ENCODE measurements around the gene ARMC2. TPM values are rescaled to one million over a fixed set of nuclear protein-coding genes. Genes with fewer than 3 reads are reported as not detected.

ARMC2 gene
- total RNA-seq, 4 donors from 2014 or later: 3.1 to 11.1 (median 5.7) TPM

DNA sequence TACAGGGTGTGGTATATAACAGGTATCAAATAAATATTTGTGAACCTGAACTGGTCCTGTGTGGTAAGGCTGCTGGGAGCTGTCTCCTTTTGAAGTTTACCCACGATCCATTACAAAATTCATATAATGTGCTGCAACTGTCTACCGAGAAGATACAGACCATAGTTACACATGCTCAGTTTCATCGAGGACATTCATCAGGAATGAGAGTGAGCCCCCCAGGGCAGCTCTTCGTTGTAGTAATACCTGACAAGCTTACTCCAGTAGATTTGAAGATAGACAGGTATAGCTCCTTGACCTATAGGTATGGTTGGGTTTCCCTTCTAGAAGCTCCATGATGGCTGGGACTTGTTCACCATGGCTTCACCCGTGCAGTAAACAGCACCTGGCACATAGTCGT lies 25.7 kb downstream of the ARMC2 start:
- Histone ChIP-seq H3K27me3 (no peaks in the 10 kb centered on the region), H3K4me1 (peaks cover 0 to 58% (median 18%) of the 10 kb centered on the region in 4 donors), H3K36me3 (peaks cover 0 to 17% (median 0%) of the 10 kb centered on the region in 3 donors), H3K9me3 (no peaks in the 10 kb centered on the region), H3K27ac (peak overlapping the region in 3 of 4 donors; percentile 57 to 92 (median 83)), H3K4me3 (no peak overlapping the region)
- 90 to 92% methylated on average over 6 of the region's 6 CpGs for WGBS, 2 donors
- TF ChIP-seq, protein P1, sequence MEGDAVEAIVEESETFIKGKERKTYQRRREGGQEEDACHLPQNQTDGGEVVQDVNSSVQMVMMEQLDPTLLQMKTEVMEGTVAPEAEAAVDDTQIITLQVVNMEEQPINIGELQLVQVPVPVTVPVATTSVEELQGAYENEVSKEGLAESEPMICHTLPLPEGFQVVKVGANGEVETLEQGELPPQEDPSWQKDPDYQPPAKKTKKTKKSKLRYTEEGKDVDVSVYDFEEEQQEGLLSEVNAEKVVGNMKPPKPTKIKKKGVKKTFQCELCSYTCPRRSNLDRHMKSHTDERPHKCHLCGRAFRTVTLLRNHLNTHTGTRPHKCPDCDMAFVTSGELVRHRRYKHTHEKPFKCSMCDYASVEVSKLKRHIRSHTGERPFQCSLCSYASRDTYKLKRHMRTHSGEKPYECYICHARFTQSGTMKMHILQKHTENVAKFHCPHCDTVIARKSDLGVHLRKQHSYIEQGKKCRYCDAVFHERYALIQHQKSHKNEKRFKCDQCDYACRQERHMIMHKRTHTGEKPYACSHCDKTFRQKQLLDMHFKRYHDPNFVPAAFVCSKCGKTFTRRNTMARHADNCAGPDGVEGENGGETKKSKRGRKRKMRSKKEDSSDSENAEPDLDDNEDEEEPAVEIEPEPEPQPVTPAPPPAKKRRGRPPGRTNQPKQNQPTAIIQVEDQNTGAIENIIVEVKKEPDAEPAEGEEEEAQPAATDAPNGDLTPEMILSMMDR (IDR thresholded peaks at IDR 0.05): no peak
- no peak for TF ChIP-seq POLR2A (IDR thresholded peaks at IDR 0.05)
- TF ChIP-seq EP300 (IDR thresholded peaks at IDR 0.05): no peak
- no peak for DNase-seq (ENCODE audit: low spot score in 2 of 2)

DNA sequence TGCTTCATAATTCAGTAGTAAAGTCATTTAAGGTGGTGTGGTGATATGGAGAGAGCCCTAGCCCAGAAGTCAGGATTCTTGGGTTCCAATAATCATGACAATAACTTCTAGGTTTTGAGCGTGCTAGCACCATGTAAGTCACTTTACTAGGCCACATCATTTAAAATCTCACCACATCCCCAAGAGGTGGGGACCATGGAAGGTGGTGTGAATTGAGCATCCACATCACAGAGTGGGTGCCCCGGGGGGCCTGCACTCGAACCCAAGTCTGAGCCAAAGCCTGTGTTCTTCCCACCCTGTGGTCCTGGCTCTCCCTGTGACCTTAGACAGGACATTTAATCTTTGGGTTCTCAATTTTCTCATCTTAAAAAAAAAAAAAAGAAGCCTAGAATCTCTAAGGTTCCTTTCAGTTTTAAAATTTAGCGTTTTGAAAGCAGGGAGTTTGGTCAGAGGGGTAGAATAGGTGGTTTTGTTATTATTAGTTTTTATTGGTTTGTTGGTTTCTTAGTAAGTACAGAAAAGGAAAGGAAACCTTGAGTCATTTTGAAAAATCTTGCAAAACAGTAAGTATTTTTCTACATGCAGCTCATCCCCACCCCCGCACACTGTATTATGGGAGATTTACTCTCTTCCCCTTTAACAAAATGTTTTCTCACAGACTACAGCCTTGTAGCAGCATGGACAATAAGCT lies 26.4 kb downstream of the ARMC2 start:
- no peaks in the 10 kb centered on the region for H3K27me3 ChIP-seq
- H3K36me3 ChIP-seq: peaks cover 0 to 14% (median 0%) of the 10 kb centered on the region in 3 donors
- peaks cover 0 to 58% (median 18%) of the 10 kb centered on the region in 4 donors for H3K4me1 ChIP-seq
- 79 to 83% methylated on average over 5 of the region's 5 CpGs for WGBS, 2 donors
- no peaks in the 10 kb centered on the region for H3K9me3 ChIP-seq
- peak in 1 of 2 donors; percentile 57 for DNase-seq (ENCODE audit: low spot score in 2 of 2)
- TF ChIP-seq EP300 (IDR thresholded peaks at IDR 0.05) (peak; percentile 72 to 75), POLR2A (IDR thresholded peaks at IDR 0.05) (no peak)
- TF ChIP-seq, protein P1 (IDR thresholded peaks at IDR 0.05): no peak
- H3K4me3 ChIP-seq: peak overlapping the region in 1 of 4 donors; percentile 6
- H3K27ac ChIP-seq: peak overlapping the region; percentile 57 to 92 (median 76)

- Histone ChIP-seq H3K36me3 (peaks cover 0 to 18% (median 0%) of the 10 kb centered on the region in 3 donors), H3K4me1 (peaks cover 0 to 58% (median 18%) of the 10 kb centered on the region in 4 donors), H3K9me3 (no peaks in the 10 kb centered on the region), H3K4me3 (no peak overlapping the region), H3K27me3 (no peaks in the 10 kb centered on the region), H3K27ac (peak overlapping the region; percentile 32 to 92 (median 76))
- DNase-seq (ENCODE audit: low spot score in 2 of 2): no peak
- TF ChIP-seq POLR2A (IDR thresholded peaks at IDR 0.05) (no peak), EP300 (IDR thresholded peaks at IDR 0.05) (no peak)
- TF ChIP-seq, protein P1 (IDR thresholded peaks at IDR 0.05): no peak
These were observed 26.9 kb downstream of the ARMC2 start for GRCh38 chr6:108875161-108875555.

DNA sequence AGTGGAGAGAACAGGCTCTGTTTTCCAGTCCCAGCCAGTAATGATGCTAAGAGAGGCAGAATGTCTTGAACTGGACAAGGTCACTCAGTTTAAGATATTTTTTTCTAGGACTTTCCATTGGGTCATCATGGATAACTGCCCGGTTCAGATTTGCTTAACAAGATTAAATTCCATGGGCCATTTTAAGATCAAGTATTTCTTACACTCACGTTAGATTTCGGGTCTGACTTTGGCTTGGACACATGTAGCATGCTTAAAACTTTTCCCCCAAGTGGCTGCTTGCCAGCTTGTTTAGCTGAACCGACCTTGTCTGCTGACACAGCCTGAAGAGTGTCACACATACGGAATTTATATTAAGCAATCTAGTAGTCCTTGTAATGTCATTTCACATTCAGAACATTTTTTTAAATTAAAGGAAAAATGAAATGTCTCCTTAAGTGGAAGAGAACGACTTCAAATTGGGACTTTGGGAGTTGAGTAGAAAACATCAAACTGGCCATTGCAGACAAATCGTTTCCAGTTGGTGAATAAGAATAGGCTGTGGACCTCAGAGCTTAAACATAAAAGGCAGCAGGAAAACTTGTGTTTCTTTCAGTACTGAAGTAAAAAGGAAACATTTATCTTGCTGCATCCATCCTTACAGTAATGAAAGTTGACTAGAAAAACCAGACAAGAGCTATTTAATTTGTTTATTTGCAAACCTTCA lies 29.0 kb downstream of the ARMC2 start:
- peak; percentile 71 to 87 for DNase-seq (ENCODE audit: low spot score in 2 of 2)
- TF ChIP-seq EP300 (IDR thresholded peaks at IDR 0.05): peak; percentile 72 to 93
- TF ChIP-seq, protein P1 (IDR thresholded peaks at IDR 0.05): no peak
- Histone ChIP-seq H3K4me1 (peaks cover 0 to 51% (median 18%) of the 10 kb centered on the region in 4 donors), H3K9me3 (no peaks in the 10 kb centered on the region), H3K4me3 (no peak overlapping the region), H3K27ac (peak overlapping the region in 3 of 4 donors; percentile 46 to 92 (median 83)), H3K36me3 (peaks cover 0 to 23% (median 0%) of the 10 kb centered on the region in 3 donors), H3K27me3 (no peaks in the 10 kb centered on the region)
- 18 to 25% methylated on average over 7 of the region's 7 CpGs for WGBS, 2 donors

GRCh38 chr6:108878942-108879341 lies 30.7 kb downstream of the ARMC2 start:
- peaks cover 0 to 37% (median 10%) of the 10 kb centered on the region in 4 donors for H3K4me1 ChIP-seq

More at GRCh38 chr6:108878942-108879341, 30.7 kb downstream of the ARMC2 start:
- Histone ChIP-seq H3K9me3 (peaks cover 0 to 6% (median 0%) of the 10 kb centered on the region in 4 donors), H3K4me3 (no peak overlapping the region), H3K36me3 (peaks cover 0 to 32% (median 0%) of the 10 kb centered on the region in 3 donors), H3K27me3 (no peaks in the 10 kb centered on the region), H3K27ac (peak overlapping the region in 2 of 4 donors; percentile 83 to 92)
- WGBS, 2 donors: 95 to 99% methylated on average over 2 of the region's 2 CpGs
- no peak for DNase-seq (ENCODE audit: low spot score in 2 of 2)
- no peak for TF ChIP-seq EP300 (IDR thresholded peaks at IDR 0.05)
- TF ChIP-seq, protein P1 (IDR thresholded peaks at IDR 0.05): no peak
- TF ChIP-seq POLR2A (IDR thresholded peaks at IDR 0.05): no peak

Measured in tibial nerve (tissue), 4 donors.